B cell (primary cell): ENCODE measurements around the gene PHF21B. TPM values are rescaled to one million over a fixed set of nuclear protein-coding genes. Genes with fewer than 3 reads are reported as not detected.

Experiments used
- ATAC-seq: fragments of 200-7000 bp; cut with Tn5 transposase; one replicate; pipeline ENCODE4 v1.10.0; 2021; ENCODE audit warnings: low read depth, mild to moderate bottlenecking, moderate number of reproducible peaks, moderate library complexity
- CTCF ChIA-PET: fragments of 350-600 bp; sonication (Branson Sonifier 250); formaldehyde crosslinking; loops from one replicate; lab custom pipeline; 2021; ENCODE audit warnings: antibody characterized with exemption, inconsistent platforms; lab: Charles Lee
- POLR2A ChIA-PET: fragments of 350-600 bp; sonication (Branson Sonifier 250); formaldehyde crosslinking; loops from one replicate; lab custom pipeline; 2021; ENCODE audit warnings: antibody characterized with exemption; lab: Charles Lee
- DNase-seq: peaks from one replicate; pipeline ENCODE4 v3.0.0; 2013
- H2AFZ ChIP-seq: 2 replicates; pipeline ENCODE4 v1.6.1; 2012; ENCODE audit warnings: mild to moderate bottlenecking, low read depth, low read length; ENCODE audit not compliant: insufficient read depth, poor library complexity, severe bottlenecking
- H3K27ac ChIP-seq, 2 donors: 1 replicate in 1 of 2; 2 replicates in 1 of 2; pipeline ENCODE4 v1.5.1; 2012 to 2013; ENCODE audit warnings: low read length in 2 of 2, mild to moderate bottlenecking in 2 of 2, moderate library complexity in 1 of 2
- H3K27me3 ChIP-seq, 4 experiments: fragments of 200-600 bp in 1 of 4; sonication (generic) in 1 of 4; replicated peaks in 1 of 4; 1 replicate in 2 of 4; 2 replicates in 2 of 4; pipeline versions ENCODE4 v1.6.1 to v1.7.0; 2013 to 2016; ENCODE audit warnings: low read length in 3 of 4, mild to moderate bottlenecking in 2 of 4, mixed read lengths in 1 of 4, moderate library complexity in 1 of 4; ENCODE audit not compliant: insufficient read depth in 4 of 4, control insufficient read depth in 3 of 4; ENCODE audit errors: control extremely low read depth in 1 of 4
- H3K36me3 ChIP-seq, 2 experiments: replicated peaks in 1 of 2; 1 replicate in 1 of 2; 2 replicates in 1 of 2; pipeline versions ENCODE4 v1.6.1 to v1.7.1; 2013; ENCODE audit warnings: low read length in 1 of 2; ENCODE audit not compliant: insufficient read depth in 2 of 2, control insufficient read depth in 1 of 2; ENCODE audit errors: control extremely low read depth in 1 of 2, extremely low read depth in 1 of 2
- H3K4me1 ChIP-seq, 2 donors: fragments of 200-600 bp in 1 of 2; sonication (generic) in 1 of 2; 1 replicate in 1 of 2; 2 replicates in 1 of 2; pipeline versions ENCODE4 v1.5.1 to v1.6.1; 2013 to 2017; ENCODE audit warnings: low read length in 2 of 2; ENCODE audit not compliant: control insufficient read depth in 2 of 2, insufficient read depth in 2 of 2
- H3K4me2 ChIP-seq: replicated peaks from 2 replicates; pipeline ENCODE3; 2012; ENCODE audit warnings: mild to moderate bottlenecking, low read depth, low read length; ENCODE audit not compliant: poor library complexity, severe bottlenecking
- H3K4me3 ChIP-seq, 5 experiments: fragments of 200-600 bp in 1 of 5; sonication (generic) in 1 of 5; 1 replicate in 3 of 5; 2 replicates in 2 of 5; pipeline versions ENCODE4 v1.5.1 to v1.7.0; 2011 to 2016; ENCODE audit warnings: low read length in 4 of 5, mild to moderate bottlenecking in 4 of 5, low read depth in 2 of 5, control low read depth in 1 of 5, moderate library complexity in 1 of 5; ENCODE audit not compliant: insufficient read depth in 1 of 5; ENCODE audit errors: control extremely low read depth in 1 of 5, extremely low read depth in 1 of 5
- H3K79me2 ChIP-seq: fragments of 200-600 bp; sonication (generic); one replicate; pipeline ENCODE4 v1.6.0; 2016; ENCODE audit warnings: low read length; ENCODE audit not compliant: control insufficient read depth, insufficient read depth
- H3K9ac ChIP-seq: fragments of 200-600 bp; sonication (generic); 2 replicates; pipeline ENCODE4 v1.6.1; 2017; ENCODE audit warnings: mild to moderate bottlenecking, low read length, moderate library complexity
- H3K9me3 ChIP-seq, 3 donors: one replicate each; pipeline versions ENCODE4 v1.6.1 to v1.7.1; 2013; ENCODE audit warnings: low read length in 2 of 3; ENCODE audit not compliant: control insufficient read depth in 2 of 3, insufficient read depth in 1 of 3; ENCODE audit errors: control extremely low read depth in 1 of 3
- H4K20me1 ChIP-seq: 2 replicates; pipeline ENCODE4 v1.6.0; 2012; ENCODE audit warnings: mild to moderate bottlenecking, low read length; ENCODE audit not compliant: insufficient read depth, control insufficient read depth, poor library complexity, severe bottlenecking
- H3K27ac Mint-ChIP-seq: one replicate; pipeline ENCODE4 v1.8.0; 2021; ENCODE audit warnings: mixed read lengths
- H3K27me3 Mint-ChIP-seq: one replicate; pipeline ENCODE4 v1.8.0; 2021; ENCODE audit warnings: mixed read lengths
- H3K4me1 Mint-ChIP-seq: one replicate; pipeline ENCODE4 v1.8.0; 2021; ENCODE audit warnings: mixed read lengths
- H3K4me3 Mint-ChIP-seq: one replicate; pipeline ENCODE4 v1.8.0; 2021; ENCODE audit warnings: mixed read lengths
- H3K9me3 Mint-ChIP-seq: one replicate; pipeline ENCODE4 v1.8.0; 2022; ENCODE audit warnings: mixed read lengths; ENCODE audit not compliant: insufficient read depth
- CTCF ChIP-seq: fragments of 200-600 bp; IDR thresholded peaks from one replicate; pipeline ENCODE4 v1.8.0; 2022; ENCODE audit warnings: antibody characterized with exemption, mild to moderate bottlenecking
- EZH2 ChIP-seq: IDR thresholded peaks from 2 replicates; pipeline ENCODE4 v1.6.1; 2012; ENCODE audit warnings: borderline replicate concordance, low read depth, mild to moderate bottlenecking, moderate library complexity, low read length; ENCODE audit not compliant: insufficient read depth, poor library complexity, severe bottlenecking
- WGBS: methylation state at CpG from one replicate; pipeline ENCODE4 v1.1.5; 2013; ENCODE audit warnings: missing lambda C conversion rate; ENCODE audit not compliant: insufficient coverage; 5-methylcytosine and 5-hydroxymethylcytosine counted together
- intact Hi-C: fragments of 100-400 bp; cut with micrococcal nuclease; formaldehyde crosslinking; loops from one replicate; pipeline ENCODE4 v1.10.0; 2022
- polyA plus RNA-seq: library from polyadenylated mRNA; depleted of rRNA; stranded (reverse); fragments of >200 nt; gene quantifications from 2 replicates; pipeline ENCODE4 v1.2.3, GENCODE V29; 2012
- total RNA-seq, 2 donors: library from RNA; stranded (reverse); fragments of 120-200 nt in 1 of 2; gene quantifications; 1 replicate in 1 of 2; 2 replicates in 1 of 2; pipeline versions ENCODE4 v1.2.3 to v1.2.4, GENCODE V29; 2013 to 2022

PHF21B gene
- total and polyA plus RNA-seq, 2 donors (not counting 1 experiment from before 2014, with no cell fraction given): not detected

DNA sequence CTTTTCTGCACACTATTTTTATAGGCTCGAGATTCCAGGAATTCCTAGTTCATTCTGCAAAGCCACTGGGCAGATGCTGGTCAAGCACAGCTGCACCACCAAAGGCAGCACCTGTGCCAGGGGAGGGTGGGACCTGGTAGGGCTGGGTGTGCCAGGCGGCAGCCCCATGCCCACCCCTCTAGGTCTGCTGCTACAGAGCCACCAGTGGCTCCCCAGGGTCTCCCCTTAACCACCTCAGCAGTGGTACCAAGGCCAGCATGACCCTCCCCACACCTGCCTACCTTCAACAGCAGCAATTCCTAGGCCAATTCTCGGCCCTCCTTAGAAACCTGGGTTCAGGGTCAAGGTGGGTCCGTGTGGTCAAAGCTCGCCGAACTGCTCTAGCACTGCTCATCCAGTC, 39.5 kb downstream of the PHF21B start:
- no peaks in the 10 kb centered on the region for H4K20me1 ChIP-seq
- ATAC-seq: no peak
- H3K79me2 ChIP-seq: no peaks in the 10 kb centered on the region
- no peak overlapping the region for H3K9ac ChIP-seq
- Mint-ChIP-seq H3K4me1 (no peaks in the 10 kb centered on the region), H3K9me3 (no peaks in the 10 kb centered on the region), H3K27ac (no peak overlapping the region), H3K4me3 (no peak overlapping the region), H3K27me3 (peaks cover 17% of the 10 kb centered on the region)
- CTCF ChIA-PET: no interaction called here
- no peak for TF ChIP-seq EZH2
- no peak for TF ChIP-seq CTCF
- WGBS: 81% methylated on average over 6 of the region's 6 CpGs
- H2AFZ ChIP-seq: no peak overlapping the region
- H3K27ac ChIP-seq: no peak overlapping the region
- no peak overlapping the region for H3K4me2 ChIP-seq
- intact Hi-C loops: no loop called here
- no peak for DNase-seq
- no peak overlapping the region for H3K4me3 ChIP-seq
- POLR2A ChIA-PET: no interaction called here
- no peaks in the 10 kb centered on the region for H3K27me3 ChIP-seq
- H3K9me3 ChIP-seq: peaks cover 0 to 10% (median 0%) of the 10 kb centered on the region in 3 donors
- no peaks in the 10 kb centered on the region for H3K36me3 ChIP-seq
- H3K4me1 ChIP-seq: no peaks in the 10 kb centered on the region

- no peak overlapping the region for H3K9ac ChIP-seq
- H3K27ac ChIP-seq: no peak overlapping the region
- H3K4me3 ChIP-seq: no peak overlapping the region
- H3K36me3 ChIP-seq: no peaks in the 10 kb centered on the region
- DNase-seq (no peak), ATAC-seq (no peak)
- Mint-ChIP-seq H3K4me1 (no peaks in the 10 kb centered on the region), H3K4me3 (no peak overlapping the region), H3K9me3 (no peaks in the 10 kb centered on the region), H3K27ac (no peak overlapping the region), H3K27me3 (peaks cover 17% of the 10 kb centered on the region)
- H3K9me3 ChIP-seq: peaks cover 0 to 7% (median 0%) of the 10 kb centered on the region in 3 donors
- intact Hi-C loops: no loop called here
- H3K4me2 ChIP-seq: no peak overlapping the region
- no peaks in the 10 kb centered on the region for H3K27me3 ChIP-seq
- POLR2A ChIA-PET: no interaction called here
- H4K20me1 ChIP-seq: no peaks in the 10 kb centered on the region
- TF ChIP-seq CTCF: no peak
- no peak for TF ChIP-seq EZH2
- H3K4me1 ChIP-seq: no peaks in the 10 kb centered on the region
- no peaks in the 10 kb centered on the region for H3K79me2 ChIP-seq
- no peak overlapping the region for H2AFZ ChIP-seq
- CTCF ChIA-PET: no interaction called here
- 93% methylated on average over 9 of the region's 9 CpGs for WGBS
These were observed 40.0 kb downstream of the PHF21B start for GRCh38 chr22:44969817-44970216.
